BE2C (cell line): ENCODE results near the gene HS6ST3.
A peak's percentile ranks its signal among the peaks of the same experiment; 100 is the strongest.

Experiments used
- DNase-seq: peaks from one replicate; pipeline ENCODE4 v3.0.0-alpha.2; 2020
- H3K27me3 ChIP-seq: fragments of 250-450 bp; sonication (Bioruptor Pico); 2 replicates; pipeline ENCODE4 v1.5.1; 2020; ENCODE audit warnings: mild to moderate bottlenecking
- H3K36me3 ChIP-seq: fragments of 250-450 bp; sonication (Bioruptor Pico); 2 replicates; pipeline ENCODE4 v1.5.1; 2020; ENCODE audit warnings: mild to moderate bottlenecking
- H3K4me1 ChIP-seq: fragments of 250-450 bp; sonication (Bioruptor Pico); 2 replicates; pipeline ENCODE4 v1.5.1; 2020
- H3K4me3 ChIP-seq: 2 replicates; pipeline ENCODE4 v1.5.1; 2011; ENCODE audit warnings: low read depth, low read length
- H3K9me3 ChIP-seq: fragments of 250-450 bp; sonication (Bioruptor Pico); 2 replicates; pipeline ENCODE4 v1.5.1; 2020
- TF ChIP-seq, protein P1 (sequence below): IDR thresholded peaks from 2 replicates; pipeline ENCODE4 v1.5.1; 2012; ENCODE audit warnings: mild to moderate bottlenecking, low read depth, low read length

Gene HS6ST3

DNA sequence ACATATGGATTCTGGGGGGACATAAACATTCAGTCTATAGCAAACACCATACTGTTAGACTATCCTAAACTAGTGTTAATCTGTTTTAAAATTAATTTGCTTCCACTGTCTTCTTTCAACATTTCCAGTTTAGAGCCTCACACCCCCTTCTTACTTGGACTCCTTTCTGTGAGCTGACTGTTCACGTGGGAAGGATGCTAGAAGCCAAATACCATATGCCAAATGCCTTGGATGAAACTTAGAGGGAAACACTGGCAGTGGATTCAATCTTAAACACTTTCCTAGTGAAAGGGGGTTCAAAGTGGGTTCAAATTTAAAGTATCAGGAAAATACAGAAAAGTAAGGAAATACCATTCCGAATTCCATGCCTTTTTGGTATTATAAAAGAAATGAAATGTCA, 113.6 kb downstream of the HS6ST3 start:
- TF ChIP-seq, protein P1, sequence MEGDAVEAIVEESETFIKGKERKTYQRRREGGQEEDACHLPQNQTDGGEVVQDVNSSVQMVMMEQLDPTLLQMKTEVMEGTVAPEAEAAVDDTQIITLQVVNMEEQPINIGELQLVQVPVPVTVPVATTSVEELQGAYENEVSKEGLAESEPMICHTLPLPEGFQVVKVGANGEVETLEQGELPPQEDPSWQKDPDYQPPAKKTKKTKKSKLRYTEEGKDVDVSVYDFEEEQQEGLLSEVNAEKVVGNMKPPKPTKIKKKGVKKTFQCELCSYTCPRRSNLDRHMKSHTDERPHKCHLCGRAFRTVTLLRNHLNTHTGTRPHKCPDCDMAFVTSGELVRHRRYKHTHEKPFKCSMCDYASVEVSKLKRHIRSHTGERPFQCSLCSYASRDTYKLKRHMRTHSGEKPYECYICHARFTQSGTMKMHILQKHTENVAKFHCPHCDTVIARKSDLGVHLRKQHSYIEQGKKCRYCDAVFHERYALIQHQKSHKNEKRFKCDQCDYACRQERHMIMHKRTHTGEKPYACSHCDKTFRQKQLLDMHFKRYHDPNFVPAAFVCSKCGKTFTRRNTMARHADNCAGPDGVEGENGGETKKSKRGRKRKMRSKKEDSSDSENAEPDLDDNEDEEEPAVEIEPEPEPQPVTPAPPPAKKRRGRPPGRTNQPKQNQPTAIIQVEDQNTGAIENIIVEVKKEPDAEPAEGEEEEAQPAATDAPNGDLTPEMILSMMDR = no peak

DNA sequence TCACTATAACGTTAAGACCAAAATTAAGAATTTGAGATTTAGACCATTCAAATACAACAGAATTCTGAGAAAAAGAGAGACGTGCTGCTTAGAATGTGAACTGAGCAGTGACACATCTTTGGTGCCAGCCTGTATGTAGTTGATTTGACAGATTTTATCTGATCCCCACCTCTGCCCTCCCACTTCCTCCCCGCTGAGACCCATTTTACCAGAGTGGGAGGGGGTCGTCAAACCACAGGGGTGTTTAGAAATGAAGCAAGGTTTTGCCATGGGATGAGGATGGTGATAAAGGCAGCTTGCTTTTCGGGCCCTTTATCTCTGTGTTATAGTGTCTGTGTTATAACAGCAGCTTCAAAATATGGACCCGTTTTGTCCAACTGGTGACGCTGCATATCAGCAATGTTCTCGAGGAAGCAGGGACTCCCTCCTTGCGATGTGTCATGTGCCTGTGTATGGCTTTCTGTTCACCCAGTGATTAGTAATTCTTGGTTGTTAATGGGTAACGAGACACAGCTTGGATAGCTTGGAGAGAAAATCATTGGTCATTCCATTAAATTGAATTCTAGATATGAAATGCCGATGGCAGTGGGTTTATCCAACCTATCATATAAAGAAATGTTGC, 125.0 kb downstream of the HS6ST3 start:
- H3K4me1 ChIP-seq = no peaks in the 10 kb centered on the region
- H3K4me3 ChIP-seq = peak overlapping the region; percentile 38
- H3K36me3 ChIP-seq = no peaks in the 10 kb centered on the region
- DNase-seq = peak; percentile 32
- TF ChIP-seq, protein P1 = peak; percentile 35; the same call in 1 of the 2 replicates
- no peaks in the 10 kb centered on the region for H3K9me3 ChIP-seq
- no peaks in the 10 kb centered on the region for H3K27me3 ChIP-seq

More for the DNA sequence above, 113.6 kb downstream of the HS6ST3 start:
- Histone ChIP-seq H3K9me3 (no peaks in the 10 kb centered on the region), H3K36me3 (no peaks in the 10 kb centered on the region), H3K4me1 (no peaks in the 10 kb centered on the region), H3K27me3 (no peaks in the 10 kb centered on the region), H3K4me3 (no peak overlapping the region)
- no peak for DNase-seq

DNA sequence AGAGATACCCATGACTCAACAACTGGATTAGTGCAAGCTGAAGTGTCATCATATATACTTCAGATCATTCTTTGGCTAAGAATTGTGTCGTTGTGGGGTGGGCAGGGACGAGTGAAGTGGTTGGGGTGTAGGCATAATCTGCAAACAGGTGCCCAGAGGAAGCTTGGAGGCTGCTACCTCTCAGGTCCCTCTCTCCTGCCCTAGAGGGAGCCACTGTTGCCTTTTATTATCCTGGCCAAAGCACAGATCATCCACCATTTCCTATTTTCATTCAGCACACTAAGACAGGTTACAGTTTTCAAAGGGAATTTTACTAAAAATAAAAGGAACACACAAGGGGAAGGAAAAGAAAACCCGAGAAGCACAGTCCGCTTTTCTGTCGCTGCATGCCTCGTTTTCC, 126.6 kb downstream of the HS6ST3 start:
- DNase-seq = no peak
- Histone ChIP-seq H3K27me3 (no peaks in the 10 kb centered on the region), H3K4me1 (no peaks in the 10 kb centered on the region), H3K36me3 (no peaks in the 10 kb centered on the region), H3K9me3 (no peaks in the 10 kb centered on the region), H3K4me3 (no peak overlapping the region)
- TF ChIP-seq, protein P1 = peak; percentile 19; the same call in 1 of the 2 replicates

DNA sequence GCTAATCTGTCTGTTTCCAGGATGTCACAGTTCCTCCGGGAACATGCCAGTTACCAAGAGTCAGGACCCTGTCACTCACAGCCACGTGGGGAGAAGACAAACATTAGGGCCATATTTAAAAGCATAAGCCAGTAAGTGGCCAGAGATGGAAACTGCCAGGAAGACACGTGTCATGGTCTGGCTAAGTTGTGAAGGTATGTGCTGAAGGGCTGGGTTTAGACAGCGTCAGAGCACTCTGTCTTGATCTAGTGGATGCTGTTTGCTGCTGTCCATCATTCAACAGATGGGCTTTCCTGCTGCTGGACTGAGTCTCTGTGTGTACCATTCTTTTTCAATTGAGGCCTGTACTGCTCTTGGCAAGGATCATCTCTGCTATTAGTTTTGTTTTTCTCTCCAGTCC, 128.6 kb downstream of the HS6ST3 start:
- H3K27me3 ChIP-seq = no peaks in the 10 kb centered on the region
- H3K36me3 ChIP-seq = no peaks in the 10 kb centered on the region
- TF ChIP-seq, protein P1 = no peak
- no peaks in the 10 kb centered on the region for H3K4me1 ChIP-seq
- DNase-seq = peak; percentile 41
- H3K9me3 ChIP-seq = no peaks in the 10 kb centered on the region
- no peak overlapping the region for H3K4me3 ChIP-seq

DNA sequence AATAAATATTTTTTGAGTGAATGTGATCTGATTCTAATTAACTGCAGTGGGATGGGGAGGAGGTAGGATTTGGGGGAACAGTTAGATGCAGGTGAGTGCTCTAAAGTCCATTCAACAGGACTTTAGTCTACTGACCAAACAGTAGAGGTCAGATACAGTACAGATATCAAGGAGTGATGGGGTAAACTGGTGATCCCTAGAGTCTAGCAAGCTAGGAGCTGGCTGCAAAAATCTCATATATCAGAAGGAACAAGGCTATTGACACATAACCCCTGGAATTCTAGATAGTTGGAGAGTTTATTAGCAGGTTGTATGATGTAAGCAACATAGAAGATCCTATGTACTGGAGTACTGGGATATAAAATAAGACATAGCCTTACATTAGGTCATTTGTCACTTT, 131.6 kb downstream of the HS6ST3 start:
- H3K36me3 ChIP-seq = no peaks in the 10 kb centered on the region
- no peaks in the 10 kb centered on the region for H3K9me3 ChIP-seq
- no peak overlapping the region for H3K4me3 ChIP-seq
- TF ChIP-seq, protein P1 = no peak
- no peaks in the 10 kb centered on the region for H3K4me1 ChIP-seq
- DNase-seq = no peak
- H3K27me3 ChIP-seq = no peaks in the 10 kb centered on the region

DNA sequence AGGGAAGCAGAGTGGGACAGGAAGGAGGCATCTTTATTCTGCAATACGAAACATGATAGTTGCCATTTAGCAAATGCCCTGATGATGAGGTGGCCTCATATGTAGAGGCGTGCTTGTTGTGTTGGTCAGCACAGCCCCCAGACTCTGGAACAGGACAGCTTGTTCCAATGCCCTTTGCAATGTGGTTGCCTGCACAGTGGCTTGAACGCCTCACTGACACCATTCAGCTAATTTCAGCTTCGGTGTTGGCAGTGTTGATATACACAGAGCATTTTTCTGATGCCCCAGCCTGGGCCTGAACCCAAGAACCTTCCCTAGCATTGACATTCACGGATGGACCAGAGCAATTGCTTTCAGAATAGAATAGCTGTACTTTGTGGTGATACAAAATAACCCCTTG, 133.3 kb downstream of the HS6ST3 start:
- Histone ChIP-seq H3K27me3 (no peaks in the 10 kb centered on the region), H3K9me3 (no peaks in the 10 kb centered on the region), H3K36me3 (no peaks in the 10 kb centered on the region), H3K4me1 (no peaks in the 10 kb centered on the region; the same call in 1 of the 2 replicates), H3K4me3 (no peak overlapping the region)
- DNase-seq = no peak
- TF ChIP-seq, protein P1 = no peak
